ENCODE measurements around the gene SESN1.
A peak's percentile ranks its signal among the peaks of the same experiment; 100 is the strongest.

- TF ChIP-seq CTCF (IDR thresholded peaks at IDR 0.05) (no peak), POLR2A (IDR thresholded peaks at IDR 0.05) (peak in 1 of 2 donors; percentile 10)
Observed at GRCh38 chr6:108947114-108947854, 147.4 kb downstream of the SESN1 start.
